Measurements from ENCODE around the gene GRIFIN. TPM values are rescaled to one million over a fixed set of nuclear protein-coding genes. Genes with fewer than 3 reads are reported as not detected.

Gene GRIFIN
- total and polyA plus RNA-seq, 10 donors, result not detected

GRCh38 chr7:2465928-2466327 lies 10.3 kb downstream of the GRIFIN start:
- H3K4me3 ChIP-seq, result no peak overlapping the region
- H3K9me3 ChIP-seq, result no peaks in the 10 kb centered on the region
- no peak for DNase-seq
- peaks cover 0 to 21% (median 7%) of the 10 kb centered on the region in 6 donors for H3K4me1 ChIP-seq
- intact Hi-C loops (cut with DNase I; ENCODE audit: low total_unique reads), result no loop called here
- peaks cover 0 to 18% (median 0%) of the 10 kb centered on the region in 7 donors for H3K27me3 ChIP-seq (replicated peaks in 1 of 7)
- WGBS, 5 donors, result 75 to 91% (median 85%) methylated on average over 12 of the region's 12 CpGs
- TF ChIP-seq POLR2AphosphoS5 (IDR thresholded peaks at IDR 0.05), result no peak
- TF ChIP-seq, protein P1, sequence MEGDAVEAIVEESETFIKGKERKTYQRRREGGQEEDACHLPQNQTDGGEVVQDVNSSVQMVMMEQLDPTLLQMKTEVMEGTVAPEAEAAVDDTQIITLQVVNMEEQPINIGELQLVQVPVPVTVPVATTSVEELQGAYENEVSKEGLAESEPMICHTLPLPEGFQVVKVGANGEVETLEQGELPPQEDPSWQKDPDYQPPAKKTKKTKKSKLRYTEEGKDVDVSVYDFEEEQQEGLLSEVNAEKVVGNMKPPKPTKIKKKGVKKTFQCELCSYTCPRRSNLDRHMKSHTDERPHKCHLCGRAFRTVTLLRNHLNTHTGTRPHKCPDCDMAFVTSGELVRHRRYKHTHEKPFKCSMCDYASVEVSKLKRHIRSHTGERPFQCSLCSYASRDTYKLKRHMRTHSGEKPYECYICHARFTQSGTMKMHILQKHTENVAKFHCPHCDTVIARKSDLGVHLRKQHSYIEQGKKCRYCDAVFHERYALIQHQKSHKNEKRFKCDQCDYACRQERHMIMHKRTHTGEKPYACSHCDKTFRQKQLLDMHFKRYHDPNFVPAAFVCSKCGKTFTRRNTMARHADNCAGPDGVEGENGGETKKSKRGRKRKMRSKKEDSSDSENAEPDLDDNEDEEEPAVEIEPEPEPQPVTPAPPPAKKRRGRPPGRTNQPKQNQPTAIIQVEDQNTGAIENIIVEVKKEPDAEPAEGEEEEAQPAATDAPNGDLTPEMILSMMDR (IDR thresholded peaks at IDR 0.05 in 8 of 11, conservative IDR thresholded peaks at IDR 0.05 in 3 of 11), result no peak
- TF ChIP-seq POLR2A (IDR thresholded peaks at IDR 0.05), result no peak
- no peaks in the 10 kb centered on the region for H3K36me3 ChIP-seq
- no peak overlapping the region for H3K27ac ChIP-seq

GRCh38 chr7:2462731-2463130 lies 13.5 kb downstream of the GRIFIN start:
- Histone ChIP-seq H3K4me3 (no peak overlapping the region), H3K9me3 (no peaks in the 10 kb centered on the region), H3K36me3 (no peaks in the 10 kb centered on the region), H3K4me1 (peaks cover 0 to 10% (median 0%) of the 10 kb centered on the region in 6 donors), H3K27ac (no peak overlapping the region), H3K27me3 (replicated peaks in 1 of 7) (no peaks in the 10 kb centered on the region)
- WGBS, 5 donors, result 79 to 97% (median 89%) methylated on average over 3 of the region's 3 CpGs
- no peak for DNase-seq
- TF ChIP-seq, protein P1 (IDR thresholded peaks at IDR 0.05 in 8 of 11, conservative IDR thresholded peaks at IDR 0.05 in 3 of 11), result no peak
- no peak for TF ChIP-seq POLR2A (IDR thresholded peaks at IDR 0.05)
- TF ChIP-seq POLR2AphosphoS5 (IDR thresholded peaks at IDR 0.05), result no peak
- intact Hi-C loops (cut with DNase I; ENCODE audit: low total_unique reads), result no loop called here

DNA sequence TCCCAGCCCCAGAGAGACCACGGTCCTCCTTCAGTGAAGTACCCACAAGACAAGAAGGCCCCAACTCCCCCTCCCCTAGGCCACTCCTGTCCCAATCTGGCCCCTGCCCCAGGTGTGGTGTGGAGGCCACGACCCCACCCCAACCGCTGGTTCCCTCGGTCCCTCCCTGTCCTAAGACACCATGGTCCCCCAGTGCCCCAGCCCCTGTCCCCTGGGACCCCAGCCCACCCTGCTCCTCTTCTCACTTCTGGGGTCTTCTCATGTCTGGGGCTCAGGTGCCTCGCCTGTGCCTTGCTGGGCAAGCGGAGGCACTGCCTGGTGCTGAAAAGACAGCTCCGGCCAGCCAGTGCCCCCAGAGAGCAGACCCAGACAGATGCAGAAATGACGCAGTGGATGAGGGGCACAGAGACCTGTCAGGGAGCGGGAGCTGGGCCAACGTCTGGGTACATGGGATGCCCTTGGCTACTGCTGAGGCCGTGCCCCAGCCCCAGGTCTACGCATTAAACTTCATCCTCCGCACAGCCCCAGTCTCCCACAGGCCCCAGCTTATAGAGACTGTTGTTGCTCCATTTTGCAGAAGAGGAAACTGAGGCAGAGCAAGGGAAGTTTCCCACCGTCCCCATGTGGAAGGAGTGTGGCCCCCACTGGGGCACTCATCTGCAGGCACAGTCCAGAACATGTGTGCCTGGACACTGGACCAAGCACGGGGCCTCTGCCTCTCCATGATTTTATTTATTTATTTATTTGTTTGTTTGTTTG lies 14.8 kb downstream of the GRIFIN start:
- DNase-seq, result no peak
- TF ChIP-seq, protein P1 (IDR thresholded peaks at IDR 0.05 in 8 of 11, conservative IDR thresholded peaks at IDR 0.05 in 3 of 11), result no peak
- H3K4me3 ChIP-seq, result no peak overlapping the region
- no peaks in the 10 kb centered on the region for H3K9me3 ChIP-seq
- no peaks in the 10 kb centered on the region for H3K36me3 ChIP-seq
- H3K27me3 ChIP-seq (replicated peaks in 1 of 7), result no peaks in the 10 kb centered on the region
- peaks cover 0 to 11% (median 0%) of the 10 kb centered on the region in 6 donors for H3K4me1 ChIP-seq
- H3K27ac ChIP-seq, result no peak overlapping the region
- 78 to 90% (median 86%) methylated on average over 10 to 15 of the region's 15 CpGs for WGBS, 5 donors
- intact Hi-C loops (cut with DNase I; ENCODE audit: low total_unique reads), result no loop called here

GRCh38 chr7:2460641-2461040 lies 15.6 kb downstream of the GRIFIN start:
- intact Hi-C loops (cut with DNase I; ENCODE audit: low total_unique reads), result no loop called here

More at GRCh38 chr7:2460641-2461040, 15.6 kb downstream of the GRIFIN start:
- TF ChIP-seq, protein P1 (IDR thresholded peaks at IDR 0.05 in 8 of 11, conservative IDR thresholded peaks at IDR 0.05 in 3 of 11), result no peak
- TF ChIP-seq POLR2A (IDR thresholded peaks at IDR 0.05) (no peak), POLR2AphosphoS5 (IDR thresholded peaks at IDR 0.05) (no peak)
- Histone ChIP-seq H3K27ac (no peak overlapping the region), H3K4me3 (no peak overlapping the region), H3K4me1 (peaks cover 0 to 11% (median 0%) of the 10 kb centered on the region in 6 donors), H3K36me3 (no peaks in the 10 kb centered on the region), H3K27me3 (replicated peaks in 1 of 7) (no peaks in the 10 kb centered on the region), H3K9me3 (no peaks in the 10 kb centered on the region)
- DNase-seq, result no peak
- WGBS, 5 donors, result 60 to 87% (median 82%) methylated on average over 1 to 6 of the region's 6 CpGs

Data from spleen (tissue), 11 donors.